Dermis blood vessel endothelial cell (primary cell): ENCODE measurements around the gene IL1RAPL1. TPM values are rescaled to one million over a fixed set of nuclear protein-coding genes. Genes with fewer than 3 reads are reported as not detected.

Experiments
- DNase-seq: peaks from one replicate; pipeline ENCODE4 v3.0.0; 2010
- total RNA-seq: library from RNA; depleted of rRNA; stranded (reverse); fragments of >200 nt; gene quantifications from 2 replicates; pipeline ENCODE4 v1.2.3, GENCODE V29; 2014

Gene IL1RAPL1
- total RNA-seq, 1 donor from 2014 or later: not detected

- no peak for DNase-seq
Measured at GRCh38 chrX:29926056-29926455, 1338.8 kb downstream of the IL1RAPL1 start.

- no peak for DNase-seq
Measured at GRCh38 chrX:29926659-29927058, 1339.4 kb downstream of the IL1RAPL1 start.

GRCh38 chrX:29935455-29935854 is 1348.2 kb downstream of the IL1RAPL1 start:
- no peak for DNase-seq

DNA sequence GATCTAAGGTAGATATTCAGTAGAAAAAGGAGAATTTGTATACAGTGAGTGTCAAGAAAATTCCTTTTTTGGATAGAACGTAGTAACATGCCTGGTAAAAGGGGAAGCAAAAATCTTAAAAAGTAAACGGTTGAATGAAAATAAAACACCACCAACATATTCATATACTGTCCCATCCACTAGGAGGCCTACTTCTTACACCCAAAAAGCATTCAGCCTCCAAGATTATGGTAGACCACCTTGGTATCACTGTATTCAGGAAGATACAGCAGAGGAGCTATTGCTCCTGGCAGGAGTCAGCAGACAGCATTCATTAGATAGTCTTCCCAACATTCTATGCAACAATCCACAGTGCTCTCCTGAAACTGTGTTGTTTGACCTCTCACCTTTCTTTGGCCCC is 1353.5 kb downstream of the IL1RAPL1 start:
- DNase-seq: no peak

DNA sequence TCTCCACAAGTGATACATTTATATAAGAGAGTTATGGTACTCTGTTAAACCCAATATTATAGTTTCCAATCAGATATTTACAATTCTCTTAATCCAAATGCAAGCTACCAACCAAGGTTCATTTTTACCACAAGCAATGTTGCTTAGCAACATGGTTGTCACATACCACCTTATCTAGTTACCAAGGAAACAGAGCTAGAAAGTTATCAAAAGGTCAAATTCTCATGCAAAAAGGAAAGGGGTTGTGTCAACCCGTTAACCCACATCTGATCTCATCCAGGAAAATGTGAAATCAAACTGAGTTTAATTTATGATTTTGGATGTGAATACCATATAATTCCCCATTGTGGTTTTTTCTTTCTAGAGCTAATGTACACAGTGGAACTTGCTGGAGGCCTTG is 1354.0 kb downstream of the IL1RAPL1 start:
- peak; percentile 30 for DNase-seq

GRCh38 chrX:29947225-29947624 is 1360.0 kb downstream of the IL1RAPL1 start:
- no peak for DNase-seq

DNA sequence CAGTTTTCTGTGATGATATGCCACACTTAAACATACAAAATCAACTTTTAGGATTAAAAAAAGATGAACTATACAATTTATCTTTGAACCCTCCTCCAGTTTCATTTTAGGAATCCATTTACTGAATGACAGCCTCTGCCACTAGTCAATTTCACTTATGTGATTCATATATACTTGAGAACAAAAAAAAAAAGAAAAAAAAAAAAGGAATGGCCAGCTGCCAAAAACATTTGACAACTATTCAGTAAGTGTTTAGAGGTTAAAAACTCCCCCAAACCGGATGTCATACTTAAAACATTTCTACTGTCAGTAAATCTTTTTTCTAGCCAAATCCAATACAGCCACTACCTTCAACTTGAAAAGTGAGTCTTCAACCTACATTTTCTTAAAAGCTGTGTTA is 1361.4 kb downstream of the IL1RAPL1 start:
- DNase-seq: peak; percentile 34

GRCh38 chrX:29952016-29952415 is 1364.8 kb downstream of the IL1RAPL1 start:
- DNase-seq: no peak

DNA sequence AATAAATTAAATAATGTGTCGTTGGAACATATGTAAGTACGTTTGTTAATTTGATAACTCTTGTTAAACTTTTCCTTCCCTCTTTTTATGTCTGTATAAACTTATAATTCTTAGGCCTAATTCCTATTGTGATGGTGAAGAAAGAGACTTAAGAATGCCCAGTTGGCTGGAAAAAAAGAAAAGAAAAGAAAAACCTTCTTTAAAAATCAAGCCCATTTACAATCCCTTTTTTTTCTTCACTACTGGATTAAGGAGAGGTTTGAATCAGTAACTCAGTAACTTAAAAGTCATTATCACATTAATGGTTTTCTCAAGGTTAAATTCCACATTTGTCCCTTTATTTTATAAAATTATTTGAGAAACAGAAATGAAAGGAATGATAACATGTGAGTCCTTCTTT is 1374.8 kb downstream of the IL1RAPL1 start:
- DNase-seq: no peak

- no peak for DNase-seq
Measured at GRCh38 chrX:29965634-29966033, 1378.4 kb downstream of the IL1RAPL1 start.

- no peak for DNase-seq
Measured at GRCh38 chrX:29992083-29992482, 1404.8 kb downstream of the IL1RAPL1 start.

- no peak for DNase-seq
Measured at GRCh38 chrX:30005813-30006212, 1418.6 kb downstream of the IL1RAPL1 start.
